ENCODE data around the gene MZB1. TPM values are rescaled to one million over a fixed set of nuclear protein-coding genes. Genes with fewer than 3 reads are reported as not detected.

The MZB1 gene
- total RNA-seq, 1 experiment from 2014 or later = 31.0 TPM

- Histone ChIP-seq H3K9me3 (ENCODE audit: low read length) (no peaks in the 10 kb centered on the region), H3K27me3 (ENCODE audit: low read length) (no peaks in the 10 kb centered on the region), H3K4me1 (ENCODE audit: low read length) (peaks cover 13% of the 10 kb centered on the region), H3K9me2 (replicated peaks; ENCODE audit: insufficient read depth, low read length) (no peaks in the 10 kb centered on the region), H4K20me1 (ENCODE audit: insufficient read depth, low read depth, low read length) (no peaks in the 10 kb centered on the region), H3K4me2 (ENCODE audit: low read depth, low read length, poor library complexity, severe bottlenecking) (no peak overlapping the region), H3K9ac (ENCODE audit: low read length) (no peak overlapping the region), H3K36me3 (ENCODE audit: insufficient read depth, low read length) (no peaks in the 10 kb centered on the region), H3K79me2 (ENCODE audit: low read length) (peaks cover 8% of the 10 kb centered on the region; the same call in 1 of the 2 replicates), H3K4me3 (ENCODE audit: low read length) (no peak overlapping the region), H3K27ac (ENCODE audit: low read length) (no peak overlapping the region), H2AFZ (ENCODE audit: low read length) (no peak overlapping the region)
- no peak for DNase-seq
Observed at GRCh38 chr5:139396691-139397090, 7.0 kb upstream of the MZB1 start.

- Histone ChIP-seq H4K20me1 (ENCODE audit: insufficient read depth, low read depth, low read length) (no peaks in the 10 kb centered on the region), H3K9ac (ENCODE audit: low read length) (no peak overlapping the region), H3K36me3 (ENCODE audit: insufficient read depth, low read length) (no peaks in the 10 kb centered on the region), H3K9me2 (replicated peaks; ENCODE audit: insufficient read depth, low read length) (no peaks in the 10 kb centered on the region), H2AFZ (ENCODE audit: low read length) (no peak overlapping the region), H3K4me3 (ENCODE audit: low read length) (no peak overlapping the region), H3K27me3 (ENCODE audit: low read length) (no peaks in the 10 kb centered on the region), H3K4me1 (ENCODE audit: low read length) (peaks cover 19% of the 10 kb centered on the region), H3K9me3 (ENCODE audit: low read length) (no peaks in the 10 kb centered on the region), H3K27ac (ENCODE audit: low read length) (no peak overlapping the region), H3K79me2 (ENCODE audit: low read length) (peaks cover 14% of the 10 kb centered on the region; the same call in 1 of the 2 replicates), H3K4me2 (ENCODE audit: low read depth, low read length, poor library complexity, severe bottlenecking) (no peak overlapping the region)
- no peak for DNase-seq
Observed at GRCh38 chr5:139395844-139396640, 6.3 kb upstream of the MZB1 start.

GRCh38 chr5:139394654-139395566 is 5.2 kb upstream of the MZB1 start, which contains the start of gene PROB1:
Gene PROB1 (minus strand): TSS chr5:139395104. CDS start chr5:139395081, 23 bp downstream.
- no peak within 1 kb of the TSS for H2AFZ ChIP-seq (ENCODE audit: low read length)
- H3K4me2 ChIP-seq (ENCODE audit: low read depth, low read length, poor library complexity, severe bottlenecking) = peak within 1 kb of the TSS; percentile 71
- H3K79me2 ChIP-seq (ENCODE audit: low read length) = peaks cover 22% of the 10 kb centered on the region; the same call in 1 of the 2 replicates

GRCh38 chr5:139394123-139394653 is 4.5 kb upstream of the MZB1 start:
- Histone ChIP-seq H3K27me3 (ENCODE audit: low read length) (no peaks in the 10 kb centered on the region), H3K27ac (ENCODE audit: low read length) (no peak overlapping the region), H3K36me3 (ENCODE audit: insufficient read depth, low read length) (no peaks in the 10 kb centered on the region), H4K20me1 (ENCODE audit: insufficient read depth, low read depth, low read length) (no peaks in the 10 kb centered on the region), H3K9me2 (replicated peaks; ENCODE audit: insufficient read depth, low read length) (no peaks in the 10 kb centered on the region), H3K79me2 (ENCODE audit: low read length) (peaks cover 22% of the 10 kb centered on the region; the same call in 1 of the 2 replicates), H3K4me2 (ENCODE audit: low read depth, low read length, poor library complexity, severe bottlenecking) (peak overlapping the region; percentile 71), H3K4me3 (ENCODE audit: low read length) (peak overlapping the region; percentile 85), H3K9ac (ENCODE audit: low read length) (peak overlapping the region; percentile 88), H3K9me3 (ENCODE audit: low read length) (no peaks in the 10 kb centered on the region), H3K4me1 (ENCODE audit: low read length) (peaks cover 38% of the 10 kb centered on the region), H2AFZ (ENCODE audit: low read length) (no peak overlapping the region)
- peak; percentile 81 for DNase-seq

More at GRCh38 chr5:139394654-139395566, 5.2 kb upstream of the MZB1 start, which contains the start of gene PROB1:
- Histone ChIP-seq H3K27ac (ENCODE audit: low read length) (no peak within 1 kb of the TSS), H3K36me3 (ENCODE audit: insufficient read depth, low read length) (no peaks in the 10 kb centered on the region), H3K4me3 (ENCODE audit: low read length) (peak within 1 kb of the TSS; percentile 85), H3K27me3 (ENCODE audit: low read length) (no peaks in the 10 kb centered on the region), H3K9ac (ENCODE audit: low read length) (peak within 1 kb of the TSS; percentile 88), H3K4me1 (ENCODE audit: low read length) (peaks cover 31% of the 10 kb centered on the region), H3K9me3 (ENCODE audit: low read length) (no peaks in the 10 kb centered on the region), H4K20me1 (ENCODE audit: insufficient read depth, low read depth, low read length) (no peaks in the 10 kb centered on the region), H3K9me2 (replicated peaks; ENCODE audit: insufficient read depth, low read length) (no peaks in the 10 kb centered on the region)
- DNase-seq = no peak

- Histone ChIP-seq H3K4me2 (ENCODE audit: low read depth, low read length, poor library complexity, severe bottlenecking) (peak overlapping the region; percentile 71), H2AFZ (ENCODE audit: low read length) (peak overlapping the region; percentile 25; the same call in 1 of the 2 replicates), H3K9ac (ENCODE audit: low read length) (peak overlapping the region; percentile 88), H3K4me3 (ENCODE audit: low read length) (peak overlapping the region; percentile 85), H3K9me2 (replicated peaks; ENCODE audit: insufficient read depth, low read length) (no peaks in the 10 kb centered on the region), H3K27me3 (ENCODE audit: low read length) (no peaks in the 10 kb centered on the region), H4K20me1 (ENCODE audit: insufficient read depth, low read depth, low read length) (no peaks in the 10 kb centered on the region), H3K9me3 (ENCODE audit: low read length) (no peaks in the 10 kb centered on the region), H3K4me1 (ENCODE audit: low read length) (peaks cover 44% of the 10 kb centered on the region), H3K27ac (ENCODE audit: low read length) (peak overlapping the region; percentile 70; the same call in 1 of the 2 replicates), H3K36me3 (ENCODE audit: insufficient read depth, low read length) (no peaks in the 10 kb centered on the region), H3K79me2 (ENCODE audit: low read length) (peaks cover 22% of the 10 kb centered on the region; the same call in 1 of the 2 replicates)
- no peak for DNase-seq
Observed at GRCh38 chr5:139393497-139394122, 3.9 kb upstream of the MZB1 start.

- Histone ChIP-seq H3K79me2 (ENCODE audit: low read length) (peaks cover 22% of the 10 kb centered on the region; the same call in 1 of the 2 replicates), H3K27me3 (ENCODE audit: low read length) (no peaks in the 10 kb centered on the region), H3K36me3 (ENCODE audit: insufficient read depth, low read length) (no peaks in the 10 kb centered on the region), H3K27ac (ENCODE audit: low read length) (peak overlapping the region; percentile 70), H3K4me3 (ENCODE audit: low read length) (peak overlapping the region; percentile 85), H3K4me1 (ENCODE audit: low read length) (peaks cover 51% of the 10 kb centered on the region), H2AFZ (ENCODE audit: low read length) (peak overlapping the region; percentile 25; the same call in 1 of the 2 replicates), H3K4me2 (ENCODE audit: low read depth, low read length, poor library complexity, severe bottlenecking) (peak overlapping the region; percentile 71), H3K9me2 (replicated peaks; ENCODE audit: insufficient read depth, low read length) (no peaks in the 10 kb centered on the region), H3K9me3 (ENCODE audit: low read length) (no peaks in the 10 kb centered on the region), H4K20me1 (ENCODE audit: insufficient read depth, low read depth, low read length) (no peaks in the 10 kb centered on the region), H3K9ac (ENCODE audit: low read length) (peak overlapping the region; percentile 88)
- peak; percentile 95 for DNase-seq
Observed at GRCh38 chr5:139392678-139393496, 3.2 kb upstream of the MZB1 start.

GRCh38 chr5:139392324-139392677 is 2.6 kb upstream of the MZB1 start:
- peak overlapping the region; percentile 73; the same call in 1 of the 2 replicates for H2AFZ ChIP-seq (ENCODE audit: low read length)
- no peaks in the 10 kb centered on the region for H4K20me1 ChIP-seq (ENCODE audit: insufficient read depth, low read depth, low read length)
- H3K36me3 ChIP-seq (ENCODE audit: insufficient read depth, low read length) = no peaks in the 10 kb centered on the region
- H3K4me2 ChIP-seq (ENCODE audit: low read depth, low read length, poor library complexity, severe bottlenecking) = peak overlapping the region; percentile 71
- H3K9me3 ChIP-seq (ENCODE audit: low read length) = no peaks in the 10 kb centered on the region
- H3K9ac ChIP-seq (ENCODE audit: low read length) = peak overlapping the region; percentile 88
- no peak for DNase-seq
- peak overlapping the region; percentile 78 for H3K27ac ChIP-seq (ENCODE audit: low read length)
- no peaks in the 10 kb centered on the region for H3K9me2 ChIP-seq (replicated peaks; ENCODE audit: insufficient read depth, low read length)
- H3K27me3 ChIP-seq (ENCODE audit: low read length) = no peaks in the 10 kb centered on the region
- H3K79me2 ChIP-seq (ENCODE audit: low read length) = peaks cover 22% of the 10 kb centered on the region; the same call in 1 of the 2 replicates
- H3K4me3 ChIP-seq (ENCODE audit: low read length) = peak overlapping the region; percentile 85
- peaks cover 56% of the 10 kb centered on the region for H3K4me1 ChIP-seq (ENCODE audit: low read length)

All from Karpas-422 (cell line).